Activated CD8-positive, alpha-beta T cell treated with anti-CD3 and anti-CD28 coated beads for 36 hours (primary cell): ENCODE results near the gene IQCE. TPM values are rescaled to one million over a fixed set of nuclear protein-coding genes. Genes with fewer than 3 reads are reported as not detected.

ENCODE experiments used
- ATAC-seq: fragments of 200-7000 bp; cut with Tn5 transposase; one replicate; pipeline ENCODE4 v1.10.0; 2021; ENCODE audit warnings: mild to moderate bottlenecking, moderate library complexity
- CTCF ChIA-PET: fragments of 350-600 bp; sonication (Branson Sonifier 250); formaldehyde crosslinking; loops from one replicate; lab custom pipeline; 2021; ENCODE audit warnings: antibody characterized with exemption; lab: Charles Lee
- POLR2A ChIA-PET: fragments of 350-600 bp; sonication (Branson Sonifier 250); formaldehyde crosslinking; loops from one replicate; lab custom pipeline; 2021; ENCODE audit warnings: antibody characterized with exemption; lab: Charles Lee
- DNase-seq: peaks from one replicate; pipeline ENCODE4 v3.0.0-alpha.2; 2020
- H3K27ac Mint-ChIP-seq: one replicate; pipeline ENCODE4 v1.8.0; 2021; ENCODE audit warnings: mild to moderate bottlenecking, mixed read lengths
- H3K27me3 Mint-ChIP-seq: one replicate; pipeline ENCODE4 v1.8.0; 2021; ENCODE audit warnings: mixed read lengths
- H3K36me3 Mint-ChIP-seq: one replicate; pipeline ENCODE4 v1.8.0; 2021; ENCODE audit warnings: low read depth, mixed read lengths
- H3K4me1 Mint-ChIP-seq: one replicate; pipeline ENCODE4 v1.8.0; 2021; ENCODE audit warnings: low read depth, mixed read lengths
- H3K4me3 Mint-ChIP-seq: one replicate; pipeline ENCODE4 v1.8.0; 2021; ENCODE audit warnings: mild to moderate bottlenecking, moderate library complexity, mixed read lengths
- H3K9me3 Mint-ChIP-seq: one replicate; pipeline ENCODE4 v1.8.0; 2021; ENCODE audit warnings: mixed read lengths
- CTCF ChIP-seq: fragments of 200-600 bp; IDR thresholded peaks from one replicate; pipeline ENCODE4 v1.8.0; 2022; ENCODE audit warnings: antibody characterized with exemption, mild to moderate bottlenecking
- intact Hi-C: fragments of 100-400 bp; cut with micrococcal nuclease; formaldehyde crosslinking; loops from one replicate; pipeline ENCODE4 v1.10.0; 2022
- total RNA-seq, 2 experiments: library from RNA; stranded (reverse); gene quantifications; one replicate each; pipeline ENCODE4 v1.2.3, GENCODE V29; 2021

IQCE gene
- total RNA-seq, 2 experiments from 2014 or later, result 4.0 to 4.3 TPM

GRCh38 chr7:2650451-2650850, 91.7 kb downstream of the IQCE start:
- DNase-seq (no peak), ATAC-seq (no peak)
- H3K4me3 Mint-ChIP-seq, result no peak overlapping the region
- H3K27me3 Mint-ChIP-seq, result no peaks in the 10 kb centered on the region
- no peak overlapping the region for H3K27ac Mint-ChIP-seq
- ChIA-PET POLR2A (no interaction called here), CTCF (interaction anchor here (1.0 to 2.1 kb wide), 3 partner anchors 42 to 181 kb away, joined by 5 to 6 read pairs (median 5); no protein-coding TSS in a partner anchor)
- H3K36me3 Mint-ChIP-seq, result no peaks in the 10 kb centered on the region
- no peak for TF ChIP-seq CTCF
- H3K9me3 Mint-ChIP-seq, result no peaks in the 10 kb centered on the region
- peaks cover 8% of the 10 kb centered on the region for H3K4me1 Mint-ChIP-seq
- intact Hi-C loops, result no loop called here

DNA sequence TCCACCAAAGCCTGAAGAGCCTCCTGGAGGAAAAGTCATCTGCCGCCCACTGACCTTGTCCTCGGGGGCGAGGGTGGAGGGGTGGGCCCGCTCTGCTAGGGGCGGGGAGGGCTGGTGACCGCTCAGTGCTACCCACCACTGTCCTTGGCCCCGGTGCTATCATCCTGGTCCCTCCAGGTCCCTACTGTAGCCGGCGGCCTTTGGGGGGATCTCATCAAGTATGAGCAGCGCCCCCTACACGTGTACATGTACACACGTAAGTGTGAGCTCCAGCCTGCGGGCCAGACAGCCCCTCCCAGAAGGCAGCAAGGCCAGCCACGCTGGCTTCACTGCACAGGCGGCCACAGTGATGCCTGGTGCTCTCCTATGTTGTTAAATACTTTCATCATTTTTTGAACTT, 92.6 kb downstream of the IQCE start:
- Mint-ChIP-seq H3K4me1 (peaks cover 2% of the 10 kb centered on the region), H3K27me3 (no peaks in the 10 kb centered on the region), H3K36me3 (no peaks in the 10 kb centered on the region), H3K4me3 (no peak overlapping the region), H3K9me3 (no peaks in the 10 kb centered on the region), H3K27ac (no peak overlapping the region)
- intact Hi-C loops, result no loop called here
- TF ChIP-seq CTCF, result no peak
- CTCF ChIA-PET, result interaction anchor here (0.6 to 2.1 kb wide), 4 partner anchors 42 to 182 kb away, joined by 3 to 6 read pairs (median 5); no protein-coding TSS in a partner anchor
- ATAC-seq (peak; percentile 74), DNase-seq (peak; percentile 62)
- POLR2A ChIA-PET, result no interaction called here

DNA sequence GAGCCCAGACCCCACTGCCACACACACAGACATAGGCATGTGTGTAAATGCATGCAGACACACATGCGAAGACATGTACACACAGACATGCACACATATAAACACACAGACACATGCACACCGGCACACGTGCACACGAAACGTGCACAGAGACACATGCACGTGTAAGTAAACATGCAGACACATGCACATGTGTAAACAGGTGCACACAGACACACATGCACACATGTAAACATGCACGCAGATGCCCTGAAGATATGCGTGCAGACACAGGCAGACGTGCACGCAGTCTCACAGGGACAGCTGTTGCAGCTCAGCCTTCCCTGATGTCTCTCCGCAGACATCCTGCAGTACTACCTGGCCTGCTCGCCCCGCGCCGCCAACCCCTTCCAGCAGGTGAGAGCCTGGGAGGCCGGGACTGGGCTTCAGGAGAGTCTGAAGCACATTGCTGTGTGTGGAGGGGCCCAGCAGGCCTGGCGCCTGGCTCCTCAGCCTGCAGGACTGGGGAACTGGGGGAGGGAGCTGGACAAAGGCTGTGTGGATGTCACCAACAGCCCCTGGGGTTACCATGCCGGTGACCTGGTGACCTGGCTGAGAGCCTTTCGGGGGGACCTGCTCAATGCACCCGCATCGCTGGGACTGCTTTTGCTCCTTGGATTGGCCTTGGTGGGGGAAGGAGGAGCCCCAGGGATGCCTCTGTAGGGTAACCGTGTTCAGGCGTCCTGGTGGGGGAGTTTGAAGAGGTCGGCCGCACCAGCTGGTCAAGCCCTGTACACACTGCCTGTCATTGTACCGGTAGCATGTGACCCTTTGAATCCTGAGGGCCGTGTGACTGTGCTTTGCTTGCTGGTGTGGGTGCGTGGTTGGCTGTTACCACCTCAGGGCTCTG, 93.3 kb downstream of the IQCE start:
- ChIA-PET CTCF (interaction anchor here (1.7 to 2.1 kb wide), 2 partner anchors 43 to 183 kb away, joined by 5 to 6 read pairs; no protein-coding TSS in a partner anchor), POLR2A (interaction anchor here (1.3 kb wide), 1 partner anchor 8 kb away, joined by 3 read pairs; no protein-coding TSS in a partner anchor)
- no peaks in the 10 kb centered on the region for H3K9me3 Mint-ChIP-seq
- peaks cover 2% of the 10 kb centered on the region for H3K4me1 Mint-ChIP-seq
- peaks cover under 1% of the 10 kb centered on the region for H3K36me3 Mint-ChIP-seq
- DNase-seq (no peak), ATAC-seq (no peak)
- no peaks in the 10 kb centered on the region for H3K27me3 Mint-ChIP-seq
- H3K27ac Mint-ChIP-seq, result no peak overlapping the region
- no peak for TF ChIP-seq CTCF
- H3K4me3 Mint-ChIP-seq, result no peak overlapping the region
- intact Hi-C loops, result no loop called here

DNA sequence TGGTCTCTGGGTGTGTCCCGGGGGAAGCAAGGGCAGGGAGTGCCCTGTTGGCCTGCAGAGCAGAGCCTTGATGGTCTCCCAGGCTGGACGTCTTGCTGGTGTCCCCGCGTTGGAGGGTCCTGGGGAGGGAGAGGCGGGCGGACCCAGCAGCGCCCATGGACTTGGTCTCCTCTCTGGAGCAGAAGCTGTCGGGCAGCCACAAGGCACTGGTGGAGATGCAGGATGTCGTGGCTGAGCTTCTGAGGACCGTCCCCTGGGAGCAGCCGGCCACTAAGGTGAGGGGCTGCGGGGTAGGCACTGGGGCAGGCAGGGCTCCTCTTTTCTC, 93.9 kb downstream of the IQCE start:
- POLR2A ChIA-PET, result interaction anchor here (1.3 kb wide), 1 partner anchor 9 kb away, joined by 3 read pairs; no protein-coding TSS in a partner anchor
- no peak for TF ChIP-seq CTCF
- ATAC-seq, result no peak
- Mint-ChIP-seq H3K9me3 (no peaks in the 10 kb centered on the region), H3K4me3 (no peak overlapping the region), H3K27me3 (no peaks in the 10 kb centered on the region), H3K4me1 (no peaks in the 10 kb centered on the region), H3K27ac (no peak overlapping the region), H3K36me3 (peaks cover 3% of the 10 kb centered on the region)
- no peak for DNase-seq
- intact Hi-C loops, result no loop called here
- CTCF ChIA-PET, result interaction anchor here (1.0 to 2.3 kb wide), 2 partner anchors 18 to 57 kb away, joined by 4 to 12 read pairs; no protein-coding TSS in a partner anchor

GRCh38 chr7:2654059-2654458, 95.3 kb downstream of the IQCE start:
- TF ChIP-seq CTCF, result no peak
- POLR2A ChIA-PET, result no interaction called here
- H3K9me3 Mint-ChIP-seq, result no peaks in the 10 kb centered on the region
- H3K27me3 Mint-ChIP-seq, result no peaks in the 10 kb centered on the region
- CTCF ChIA-PET, result interaction anchor here (1.0 to 2.3 kb wide), 2 partner anchors 11 to 56 kb away, joined by 4 to 12 read pairs; no protein-coding TSS in a partner anchor
- peaks cover 3% of the 10 kb centered on the region for H3K36me3 Mint-ChIP-seq
- no peak overlapping the region for H3K4me3 Mint-ChIP-seq
- DNase-seq (no peak), ATAC-seq (no peak)
- intact Hi-C loops, result no loop called here
- H3K27ac Mint-ChIP-seq, result no peak overlapping the region
- H3K4me1 Mint-ChIP-seq, result no peaks in the 10 kb centered on the region
